GM19467 (cell line): ENCODE measurements around the gene LRMDA.

ENCODE experiments used
- ATAC-seq: cut with Tn5 transposase; IDR thresholded peaks from one replicate; pipeline ENCODE4 v1.9.1; 2021; ENCODE audit warnings: mild to moderate bottlenecking, moderate library complexity; ENCODE audit not compliant: unreplicated experiment

LRMDA gene

DNA sequence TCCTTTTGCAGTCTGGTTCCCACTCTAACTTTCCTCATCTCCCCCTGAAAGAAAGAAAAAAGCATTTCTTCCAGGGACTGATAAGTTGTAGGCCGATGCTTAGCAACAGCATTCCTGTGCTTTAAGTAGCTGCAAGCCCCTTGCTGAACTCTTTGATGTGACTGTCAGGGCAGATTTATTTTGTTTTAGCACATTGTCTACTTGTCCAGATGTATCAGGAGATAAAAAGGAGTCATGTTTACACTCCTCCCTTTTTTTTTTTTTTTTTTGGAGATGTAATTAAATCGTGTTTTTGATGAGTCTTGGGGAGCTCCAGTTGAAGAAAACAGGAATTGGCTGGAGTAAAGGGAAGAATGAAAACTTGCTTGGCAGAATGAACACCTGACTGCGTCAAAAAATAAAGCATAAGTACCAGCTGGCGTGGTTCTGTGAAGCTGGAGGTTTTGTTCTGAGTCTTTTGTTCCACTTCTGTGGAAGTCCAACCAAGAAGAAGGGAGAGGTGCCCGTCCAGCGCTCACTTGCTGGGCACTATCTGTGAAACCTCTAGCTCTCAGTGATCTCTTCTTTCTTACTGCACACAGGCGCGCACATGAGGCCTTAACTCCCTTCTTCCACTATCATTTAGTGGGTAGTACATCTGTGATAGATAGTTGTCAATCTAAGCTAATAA, 871.7 kb downstream of the LRMDA start:
- no peak for ATAC-seq

DNA sequence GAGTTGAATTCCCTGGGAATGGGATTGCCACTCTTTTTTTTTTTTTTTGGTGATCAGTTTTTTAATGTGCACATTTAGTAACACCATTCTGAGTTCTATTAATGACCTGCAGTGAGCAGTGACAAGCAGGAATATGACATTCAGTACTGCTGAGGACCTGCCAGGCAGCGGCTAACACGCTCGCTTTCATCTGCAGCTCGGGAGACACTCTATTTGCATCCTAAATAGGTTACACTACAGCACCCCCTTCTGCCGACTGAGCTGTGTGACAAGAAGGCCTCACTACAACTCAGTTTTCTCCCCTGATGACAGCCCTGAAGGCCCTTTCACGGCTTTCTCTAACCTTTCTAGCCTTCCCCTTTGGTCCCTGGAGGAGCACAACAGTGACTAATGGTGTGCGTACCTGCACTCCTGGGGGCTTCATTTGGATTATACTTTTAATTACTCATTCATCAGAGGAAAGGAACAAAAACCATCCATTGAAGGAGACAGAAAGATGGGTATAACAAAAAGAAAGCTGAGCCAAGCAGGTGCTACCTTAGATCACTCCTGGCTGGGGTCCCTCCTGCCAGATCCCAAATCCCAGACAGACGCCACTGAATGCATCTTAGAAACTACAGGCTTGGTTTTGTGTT, 872.4 kb downstream of the LRMDA start:
- peak; percentile 75 for ATAC-seq

DNA sequence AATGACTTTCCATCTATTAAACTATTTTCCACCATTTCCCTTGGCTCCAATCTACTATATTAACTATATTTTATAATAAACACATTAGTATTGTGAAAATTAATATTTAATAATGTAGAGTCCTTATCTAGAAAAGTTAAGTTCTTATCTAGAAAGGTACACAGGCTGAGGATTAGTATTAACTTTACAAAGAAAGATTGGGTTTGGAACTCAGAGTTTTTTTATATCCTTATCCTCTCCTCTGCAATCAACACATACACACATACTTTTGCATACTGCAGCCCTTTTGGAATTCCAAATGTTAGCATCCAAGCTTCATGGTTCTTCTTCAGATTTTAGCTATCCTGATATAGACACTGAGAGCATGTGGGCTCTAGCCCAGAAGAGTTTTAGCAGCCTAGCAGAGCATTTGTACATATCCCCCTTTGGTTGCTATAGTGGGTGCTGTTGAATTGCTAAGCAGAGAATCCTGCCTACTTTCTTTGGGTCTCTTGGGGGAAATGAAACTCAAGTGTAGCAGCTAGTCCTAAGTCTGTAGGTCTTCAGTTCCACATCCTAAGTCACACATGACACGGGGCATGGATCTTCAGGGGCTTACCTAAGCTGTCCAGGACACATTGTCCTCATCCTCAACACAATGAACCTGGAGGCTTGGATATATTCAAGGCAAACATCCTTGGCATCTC, 874.6 kb downstream of the LRMDA start:
- no peak for ATAC-seq

DNA sequence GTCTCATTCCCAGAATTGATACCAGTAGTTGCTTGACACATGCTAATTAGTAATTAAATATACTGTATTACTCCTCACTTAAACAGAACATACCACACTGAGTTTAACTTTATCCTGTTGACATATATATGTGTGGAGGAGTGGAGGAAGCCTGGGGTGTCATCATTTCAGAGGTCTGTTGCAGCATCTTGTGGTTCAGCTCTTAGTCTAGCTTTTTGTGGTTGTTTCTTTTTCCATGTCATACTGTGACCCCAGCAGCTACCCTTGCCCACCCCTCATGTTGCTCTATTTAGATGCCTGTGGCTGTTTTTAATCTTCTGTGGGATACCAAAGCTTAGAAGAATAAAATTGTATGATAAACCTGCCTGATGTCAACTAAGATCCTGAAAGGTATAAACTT, 875.4 kb downstream of the LRMDA start:
- ATAC-seq = no peak

DNA sequence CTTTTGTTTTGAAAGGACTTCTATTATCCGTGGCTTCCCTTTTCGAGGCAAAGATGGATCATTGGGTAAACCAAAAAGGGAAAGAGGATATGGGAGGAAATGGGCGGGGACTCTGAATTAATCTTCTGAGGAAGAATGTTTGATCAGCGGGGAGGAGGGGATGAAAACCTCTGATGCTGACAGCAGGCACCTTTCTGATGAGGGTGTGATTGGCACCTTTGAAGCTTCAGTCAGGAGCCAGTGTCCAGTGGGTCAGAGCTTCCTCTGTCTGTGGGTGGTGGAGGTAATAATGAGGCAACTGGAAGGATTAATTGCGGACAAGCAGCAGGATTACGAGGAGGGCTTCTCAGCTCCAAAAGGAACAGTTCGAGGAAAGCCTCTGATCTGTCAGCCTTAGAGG, 877.6 kb downstream of the LRMDA start:
- ATAC-seq = no peak

DNA sequence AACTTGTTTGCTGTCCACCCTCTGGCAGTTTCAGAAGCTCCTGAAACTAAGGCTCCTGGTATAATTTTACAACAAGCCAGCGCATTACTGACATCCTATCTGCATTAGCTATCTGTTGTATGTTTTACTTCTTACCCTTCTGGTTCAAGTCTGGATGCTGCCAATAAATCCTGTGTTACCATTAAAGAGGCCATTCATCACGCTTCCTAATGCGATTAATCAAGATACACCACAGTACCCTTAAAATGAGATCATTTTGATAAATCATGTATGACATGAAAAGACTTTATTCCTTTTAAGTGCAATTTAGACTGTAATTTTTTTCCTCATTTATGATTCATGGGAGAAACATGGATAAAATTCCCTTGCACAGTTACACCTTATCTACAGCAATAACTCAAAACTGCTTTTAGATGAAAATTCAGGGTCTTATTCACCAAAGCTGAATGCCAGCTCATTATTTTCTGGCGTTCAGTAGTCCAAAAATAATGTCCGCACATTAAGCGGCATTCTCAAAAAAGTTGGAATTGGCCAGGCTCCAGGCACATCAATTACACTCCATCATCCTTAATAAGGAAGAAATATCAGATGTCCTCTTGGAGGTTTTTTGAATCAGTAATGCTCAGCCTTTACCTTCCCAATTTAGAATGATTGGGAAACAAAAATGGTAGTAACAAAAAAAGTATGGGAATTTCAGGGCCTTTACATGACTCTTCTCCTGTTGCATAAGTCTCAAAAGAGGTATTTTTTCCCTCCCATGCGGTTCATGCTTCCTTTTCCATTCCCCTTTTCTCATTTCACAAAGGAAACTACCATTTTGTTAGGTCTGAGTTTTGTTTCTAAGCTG, 878.5 kb downstream of the LRMDA start:
- ATAC-seq = no peak

DNA sequence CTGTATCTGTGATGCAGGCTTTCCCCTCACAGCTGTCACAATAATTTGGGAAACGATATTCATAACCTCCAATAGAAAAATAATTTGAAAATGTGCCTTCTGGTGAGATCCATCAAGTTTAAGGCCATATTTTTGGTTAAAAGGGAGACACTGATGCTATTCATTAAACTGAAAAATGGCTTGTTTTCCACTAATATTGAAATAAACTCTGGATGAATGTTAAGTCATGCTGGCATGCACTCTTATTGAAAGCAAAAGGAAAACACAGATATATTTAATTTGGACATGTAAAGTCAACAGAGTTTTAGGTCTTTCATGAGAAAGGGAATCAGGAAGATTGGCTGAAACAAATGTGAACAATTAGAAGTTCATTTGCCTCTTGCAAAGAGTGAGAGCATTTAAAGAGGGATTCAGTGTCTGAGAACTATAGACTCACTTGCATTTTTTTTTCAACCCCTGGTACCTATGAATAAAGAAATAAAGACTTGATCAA, 879.2 kb downstream of the LRMDA start:
- no peak for ATAC-seq

DNA sequence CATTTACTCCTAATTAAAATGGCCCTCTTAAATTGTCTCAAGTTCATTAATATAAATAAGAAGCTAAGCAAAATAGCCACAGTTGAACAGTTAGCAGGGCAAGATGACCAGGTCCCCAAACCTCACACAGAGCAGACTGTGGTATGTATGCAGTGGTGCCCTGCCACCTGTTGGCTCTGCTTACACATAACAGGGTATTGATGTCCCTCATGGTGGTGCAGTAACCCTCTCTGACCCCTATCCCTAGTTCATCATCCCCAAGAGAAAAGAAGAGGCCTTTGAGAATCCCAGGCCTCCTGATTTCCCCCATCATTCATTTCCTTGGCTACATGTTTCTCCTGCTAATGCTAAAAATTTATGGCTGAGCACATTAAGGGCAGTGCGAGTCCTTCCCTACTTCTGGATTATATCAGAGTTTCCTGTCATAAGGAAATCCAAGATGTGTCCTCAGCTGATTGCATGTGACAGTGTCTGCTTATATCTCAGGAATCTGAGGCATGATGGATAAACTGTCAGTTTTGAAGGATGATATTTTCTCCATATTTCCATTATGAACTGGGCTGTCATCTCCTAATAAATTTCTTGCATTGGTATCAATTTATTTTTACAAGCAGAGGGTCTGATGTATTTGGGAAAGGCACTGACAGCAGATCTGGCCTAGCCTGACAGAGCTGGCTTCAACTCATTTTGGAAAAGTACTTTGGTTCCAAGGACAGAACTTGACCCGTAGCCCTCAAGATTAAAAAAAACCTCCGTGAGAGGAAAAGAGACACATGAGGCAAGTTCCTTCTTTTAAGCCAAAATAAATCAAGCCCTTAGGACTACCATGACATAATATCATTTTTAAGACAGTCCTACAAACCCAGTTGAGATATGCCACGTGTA, 880.6 kb downstream of the LRMDA start:
- no peak for ATAC-seq

DNA sequence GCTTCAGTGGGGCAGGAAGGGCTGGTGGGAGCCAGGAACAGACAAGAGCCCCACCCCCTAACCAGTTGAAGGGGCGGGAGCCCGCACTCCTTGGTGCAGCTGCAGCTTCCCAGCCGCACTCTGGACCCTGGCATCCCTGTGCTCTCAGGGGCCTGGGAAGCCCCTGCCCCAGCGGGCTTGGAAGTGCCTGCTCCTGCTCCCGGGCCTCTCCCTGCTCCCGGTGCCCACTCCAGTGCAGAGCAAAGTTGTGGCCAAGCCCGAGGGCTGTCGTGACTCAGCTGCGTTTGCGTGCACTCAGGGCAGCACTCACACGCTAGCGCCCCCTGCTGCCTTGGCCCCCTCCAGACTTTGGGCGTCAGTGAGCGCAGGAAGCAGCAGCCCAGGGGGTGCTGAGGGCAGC, 883.8 kb downstream of the LRMDA start:
- ATAC-seq = no peak

DNA sequence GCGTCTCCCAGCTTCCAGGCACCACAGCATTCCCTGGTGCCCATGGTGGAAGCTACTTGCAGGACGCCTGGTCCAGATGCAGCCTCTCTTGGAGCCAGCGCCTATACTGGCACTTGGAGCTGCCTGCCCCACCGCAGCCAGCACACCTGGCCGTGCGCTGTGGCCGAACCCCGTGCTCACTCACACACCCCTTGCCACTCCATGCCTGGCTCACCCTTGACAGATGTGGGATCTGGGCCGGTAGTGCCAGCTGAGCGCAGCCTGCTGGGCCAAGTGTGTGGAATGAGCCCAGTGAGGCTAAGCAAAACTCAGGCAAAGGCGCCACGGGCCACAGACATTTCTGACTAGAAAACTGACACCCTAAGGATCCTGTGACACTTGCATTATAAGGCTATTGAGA, 884.8 kb downstream of the LRMDA start:
- no peak for ATAC-seq

DNA sequence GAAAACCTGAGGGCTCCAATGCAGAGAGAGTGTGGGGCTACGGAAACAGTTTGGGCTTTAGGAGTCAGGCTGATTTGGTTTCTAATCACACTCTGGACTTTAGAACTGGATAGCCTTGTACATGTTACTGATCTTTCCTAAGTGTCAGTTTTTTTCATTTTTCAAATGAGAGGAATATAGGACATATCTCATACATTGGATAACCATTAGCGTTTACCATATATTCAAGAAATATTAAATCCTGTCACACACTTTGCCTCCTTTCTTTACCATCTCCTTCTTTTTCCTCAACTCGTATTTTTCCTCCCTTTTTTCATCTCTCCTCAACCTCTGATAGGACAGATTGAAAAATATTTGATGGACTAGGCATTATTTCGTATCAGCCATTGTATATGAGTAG, 885.7 kb downstream of the LRMDA start:
- no peak for ATAC-seq

DNA sequence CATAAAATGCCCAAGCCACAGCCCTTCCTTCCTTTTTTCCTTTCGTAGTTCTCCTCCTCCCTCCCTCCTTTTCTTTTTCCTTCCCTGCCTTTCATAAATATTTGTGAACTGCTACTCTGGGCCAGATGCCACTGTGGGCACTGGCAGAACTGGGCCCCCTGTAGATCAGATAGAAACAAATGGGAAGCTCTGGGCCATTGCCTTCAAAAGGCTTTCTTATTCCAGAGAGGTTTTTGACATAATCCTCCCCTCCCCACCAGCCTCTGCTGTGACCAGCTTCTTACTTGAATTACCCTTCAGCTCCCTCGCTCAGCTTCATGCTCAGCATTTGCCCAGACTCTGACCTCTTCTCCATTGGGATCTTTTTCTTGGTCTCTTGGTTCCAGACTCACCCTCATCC, 886.8 kb downstream of the LRMDA start:
- ATAC-seq = no peak

DNA sequence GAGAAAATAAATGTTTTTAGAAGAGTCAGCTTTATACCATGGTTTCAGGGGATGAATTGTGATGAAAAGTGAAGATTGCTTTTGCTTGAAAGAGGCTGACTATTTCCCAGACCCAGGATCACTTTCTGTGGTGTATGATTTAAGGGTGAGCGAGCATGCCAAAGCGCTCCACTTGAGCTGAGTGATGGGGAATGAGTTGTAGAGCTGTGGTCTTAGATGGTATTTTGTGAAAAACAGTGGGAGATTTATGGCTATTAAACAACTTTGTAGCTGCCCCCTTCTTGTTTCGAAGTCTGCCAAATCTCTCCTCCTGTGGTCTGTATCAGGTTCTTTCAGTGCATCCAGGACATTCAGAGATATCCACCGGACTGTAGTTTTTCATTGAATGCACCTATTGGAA, 888.2 kb downstream of the LRMDA start:
- no peak for ATAC-seq

DNA sequence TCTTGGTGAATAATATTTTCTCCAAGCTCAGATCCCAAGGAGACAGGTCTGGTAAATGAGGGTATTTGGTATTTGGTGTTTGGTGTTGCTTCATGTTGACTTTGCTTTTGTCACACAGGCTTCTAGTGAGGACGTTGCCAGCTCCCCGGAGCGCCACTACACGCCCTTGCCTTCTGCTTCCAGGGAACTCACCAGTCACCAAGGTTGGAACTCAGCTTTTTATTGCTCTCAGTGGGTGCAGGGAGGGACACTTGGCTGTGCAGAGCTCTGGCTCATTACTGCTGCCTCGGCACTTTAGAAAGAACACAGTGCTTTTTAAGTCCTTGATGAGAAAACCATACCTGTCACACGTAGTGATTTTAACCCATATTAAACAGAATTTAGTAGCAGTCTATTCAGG, 892.9 kb downstream of the LRMDA start:
- ATAC-seq = no peak

DNA sequence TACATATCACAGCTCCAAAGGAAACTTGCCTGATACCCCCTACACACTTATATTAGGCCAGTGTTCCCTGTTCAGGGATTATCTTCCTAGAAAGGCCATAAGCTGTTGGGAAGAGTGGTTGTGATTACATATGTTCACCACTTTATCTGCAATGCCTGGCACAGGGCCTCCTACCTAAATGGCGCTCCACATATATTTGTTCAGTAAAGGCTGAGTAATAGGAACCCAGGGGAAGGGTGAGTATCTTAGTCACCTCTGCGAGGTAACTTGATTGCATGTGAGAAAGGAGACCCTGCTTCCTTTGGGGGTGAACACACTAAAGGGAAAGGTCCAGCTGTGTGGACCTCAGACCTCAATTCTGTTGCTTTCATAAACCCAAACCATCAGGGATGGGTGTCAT, 896.0 kb downstream of the LRMDA start:
- no peak for ATAC-seq

DNA sequence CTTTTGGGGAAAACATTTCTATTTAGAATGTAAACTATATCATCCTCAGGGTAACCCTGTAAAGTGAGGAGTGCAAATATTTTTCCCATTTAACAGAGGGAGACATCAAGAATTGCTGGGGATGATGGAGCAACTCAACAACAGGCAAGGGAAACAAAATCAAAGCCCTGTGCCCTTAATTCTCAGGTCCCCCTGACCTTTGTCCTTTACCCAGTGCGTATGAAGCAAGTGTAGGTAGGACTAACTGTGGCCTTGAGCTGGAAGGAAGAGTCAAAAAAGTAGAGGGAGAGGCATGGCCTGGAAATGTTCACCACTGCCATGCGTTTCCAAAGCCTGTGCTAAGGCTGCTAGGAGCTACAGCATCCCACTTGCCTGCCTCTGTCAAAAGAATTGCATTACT, 896.9 kb downstream of the LRMDA start:
- no peak for ATAC-seq

DNA sequence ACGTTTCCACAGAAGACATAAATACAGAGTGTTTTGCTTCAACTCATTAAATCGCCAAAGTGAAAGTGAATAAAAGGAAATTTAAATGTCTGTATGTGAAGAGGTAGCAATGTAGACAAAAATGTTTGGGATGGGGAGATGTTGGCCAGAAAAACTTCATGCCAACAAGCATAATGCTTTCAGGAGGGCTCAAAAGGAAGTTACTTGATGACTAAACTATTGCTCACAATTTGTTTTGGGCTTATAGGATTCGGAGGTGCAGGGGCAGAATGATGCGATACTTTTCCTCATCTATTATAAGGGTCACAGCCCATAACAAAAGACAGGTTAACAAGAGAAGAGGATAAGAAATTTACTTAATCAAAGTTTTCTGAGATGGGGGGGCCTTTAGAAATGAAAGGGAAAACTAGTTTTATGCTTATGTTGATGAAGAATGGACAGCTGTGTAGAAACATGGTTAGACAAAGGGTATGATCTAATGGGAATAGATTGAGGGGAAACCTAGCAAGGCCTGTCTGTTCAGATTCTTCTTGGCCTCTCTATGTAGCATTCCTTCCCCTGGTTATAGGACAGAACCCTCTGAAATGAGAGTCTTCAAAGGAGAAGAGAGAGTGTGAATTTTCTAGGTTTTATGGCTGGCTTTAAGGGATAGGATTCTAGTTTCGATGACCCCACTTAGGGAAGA, 898.6 kb downstream of the LRMDA start:
- ATAC-seq = no peak

DNA sequence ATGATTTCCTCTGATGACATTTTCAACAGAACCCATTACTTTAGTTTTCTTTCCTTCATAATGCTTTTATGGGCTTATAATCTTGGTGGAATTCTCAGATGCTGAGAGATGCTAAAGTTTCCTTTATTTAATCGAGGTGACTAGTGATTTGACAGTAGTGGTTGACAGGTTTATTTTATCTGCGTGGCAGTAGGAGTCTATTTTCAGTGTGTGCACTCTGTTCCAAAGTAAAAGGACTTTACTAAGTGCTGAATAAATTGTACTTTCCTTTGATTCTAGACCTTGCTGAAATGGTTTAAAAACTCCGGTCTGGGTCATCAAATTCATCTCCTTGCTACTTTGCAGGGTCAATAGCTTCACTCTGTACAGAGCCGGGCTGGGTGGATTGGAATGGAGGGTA, 900.3 kb downstream of the LRMDA start:
- no peak for ATAC-seq

DNA sequence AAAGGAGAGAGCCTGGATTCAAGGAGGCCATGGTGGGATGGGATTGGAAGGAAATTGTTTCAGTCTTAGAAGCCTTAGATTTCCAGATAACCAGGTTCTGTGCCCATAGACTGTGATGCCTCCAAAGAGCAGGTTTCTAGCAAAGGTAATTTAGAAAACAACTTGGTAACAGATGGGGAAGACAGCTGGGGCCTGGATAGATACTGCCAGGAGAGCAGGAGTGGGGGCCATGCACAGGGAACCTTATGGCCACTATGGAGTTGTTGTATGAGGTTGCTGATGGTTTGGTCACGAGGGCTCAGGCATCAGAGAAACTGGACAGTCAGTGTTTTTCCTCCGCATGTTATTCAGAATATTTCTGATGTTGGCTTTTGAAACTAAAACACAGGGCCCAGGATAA, 901.9 kb downstream of the LRMDA start:
- ATAC-seq = no peak

DNA sequence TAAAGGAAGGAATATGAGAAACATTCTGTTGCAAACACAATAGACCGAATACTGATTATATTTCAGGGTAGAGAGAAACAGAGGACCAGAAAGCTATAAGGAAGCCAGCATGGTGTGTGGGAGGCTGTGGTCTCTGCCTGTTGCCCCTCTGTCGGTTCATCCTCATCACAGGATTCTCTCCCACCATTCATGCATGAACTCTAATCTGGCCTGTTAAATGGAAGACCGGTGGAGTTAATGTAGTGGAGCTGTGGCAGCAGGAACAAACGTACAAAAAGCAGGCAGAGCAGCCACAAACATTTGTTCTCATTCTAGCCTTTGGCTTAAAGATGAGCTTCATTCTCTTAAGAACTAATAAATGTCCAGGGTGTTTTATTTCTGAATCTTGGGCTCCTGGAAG, 902.4 kb downstream of the LRMDA start:
- ATAC-seq = no peak
